ENCODE data around the gene FARSA.
"Not testable (repeated sequence)": the region's sequence is repeated elsewhere in the genome, so short reads cannot be mapped to it uniquely, and the experiment has no call there.

FARSA gene

GRCh38 chr19:12937093-12937926 lies 3.8 kb upstream of the FARSA start:
- peak; percentile 98 to 99 for DNase-seq

- no peak for DNase-seq
Measured at GRCh38 chr19:12936582-12936981, 3.1 kb upstream of the FARSA start.

- no peak for DNase-seq
Measured at GRCh38 chr19:12935071-12935470, 1.6 kb upstream of the FARSA start.

- no peak for DNase-seq
Measured at GRCh38 chr19:12932392-12933286, 872 bp downstream of the FARSA start.

- DNase-seq: no peak
Measured at GRCh38 chr19:12930002-12930645, 3.4 kb downstream of the FARSA start.

- DNase-seq: no peak
Measured at GRCh38 chr19:12924621-12925310, 8.7 kb downstream of the FARSA start.

- DNase-seq: no peak
Measured at GRCh38 chr19:12922959-12923358, 10.6 kb downstream of the FARSA start.

GRCh38 chr19:12921047-12921446 lies 12.5 kb downstream of the FARSA start:
- no peak for DNase-seq

- DNase-seq: no peak
Measured at GRCh38 chr19:12918253-12918652, 15.3 kb downstream of the FARSA start.

GRCh38 chr19:12915860-12916259 lies 17.7 kb downstream of the FARSA start:
- not testable (repeated sequence) for DNase-seq

GRCh38 chr19:12913851-12914690 lies 19.4 kb downstream of the FARSA start:
- no peak for DNase-seq

GRCh38 chr19:12913011-12913561 lies 20.4 kb downstream of the FARSA start:
- peak; percentile 99 to 100 for DNase-seq

- DNase-seq: peak in 1 of 2 experiments; percentile 51
Measured at GRCh38 chr19:12912571-12912970, 20.9 kb downstream of the FARSA start.

GRCh38 chr19:12907166-12907565 lies 26.3 kb downstream of the FARSA start:
- no peak for DNase-seq

GRCh38 chr19:12899891-12900518 lies 33.5 kb downstream of the FARSA start:
- DNase-seq: no peak

GRCh38 chr19:12896460-12896859 lies 37.1 kb downstream of the FARSA start:
- no peak for DNase-seq

GRCh38 chr19:12893582-12893981 lies 39.9 kb downstream of the FARSA start:
- DNase-seq: no peak

GRCh38 chr19:12891553-12892021 lies 41.9 kb downstream of the FARSA start:
- no peak for DNase-seq

GRCh38 chr19:12890787-12891552 lies 42.5 kb downstream of the FARSA start, which contains the start of gene GCDH:
Gene GCDH (plus strand): TSS chr19:12891160. CDS start chr19:12891305, 145 bp downstream.
- peak; percentile 100 for DNase-seq

GRCh38 chr19:12890299-12890786 lies 43.2 kb downstream of the FARSA start:
- not testable (repeated sequence) for DNase-seq

Data from NCI-H524 (cell line).